Endothelial cell of umbilical vein (primary cell): ENCODE data around the gene PODXL2. TPM values are rescaled to one million over a fixed set of nuclear protein-coding genes. Genes with fewer than 3 reads are reported as not detected.

Source experiments
- BruUV-seq: library from RNA; stranded (reverse); fragments of 400-500 nt; replicated peaks from 2 replicates; lab custom pipeline; 2021; lab: Mats Ljungman, UMichigan
- CTCF ChIA-PET: fragments of 300-600, 350-600 bp; sonication (Branson Sonifier 250); formaldehyde crosslinking; loops from one replicate; lab custom pipeline; 2021; ENCODE audit warnings: antibody characterized with exemption, inconsistent platforms; lab: Charles Lee
- POLR2A ChIA-PET: fragments of 300-600, 350-600 bp; sonication (Branson Sonifier 250); formaldehyde crosslinking; loops from one replicate; lab custom pipeline; 2021; ENCODE audit warnings: antibody characterized with exemption, inconsistent platforms; lab: Charles Lee
- DNase-seq: peaks from one replicate; pipeline ENCODE4 v3.0.0-alpha.2; 2011; ENCODE audit warnings: low read depth, low spot score
- FAIRE-seq: peaks from 2 replicates; lab custom pipeline; 2011; peaks lifted over from hg19 to GRCh38; lab: Jason Lieb, UNC
- H2AFZ ChIP-seq: 2 replicates; pipeline ENCODE4 v1.6.0; 2012; ENCODE audit warnings: low read depth, low read length, control low read depth, inconsistent platforms
- H3K27ac ChIP-seq: 2 replicates; pipeline ENCODE4 v1.5.1; 2011; ENCODE audit warnings: low read depth, mild to moderate bottlenecking, control low read depth, low read length, moderate library complexity; ENCODE audit not compliant: insufficient read depth
- H3K27me3 ChIP-seq, 2 experiments: 2 replicates each; pipeline versions ENCODE4 v1.6.0 to v1.6.1; 2011; ENCODE audit warnings: low read length in 2 of 2, mixed read lengths in 1 of 2; ENCODE audit not compliant: control insufficient read depth in 2 of 2, insufficient read depth in 2 of 2
- H3K36me3 ChIP-seq, 2 experiments: 2 replicates in 1 of 2; 3 replicates in 1 of 2; pipeline ENCODE4 v1.5.1; 2011; ENCODE audit warnings: low read length in 2 of 2, mild to moderate bottlenecking in 1 of 2, moderate library complexity in 1 of 2; ENCODE audit not compliant: control insufficient read depth in 2 of 2, insufficient read depth in 2 of 2; ENCODE audit errors: extremely low read depth in 1 of 2
- H3K4me1 ChIP-seq: 3 replicates; pipeline ENCODE4 v1.5.1; 2011; ENCODE audit warnings: mild to moderate bottlenecking, low read length; ENCODE audit not compliant: control insufficient read depth, insufficient read depth; ENCODE audit errors: extremely low read depth
- H3K4me2 ChIP-seq: 2 replicates; pipeline ENCODE4 v1.6.1; 2011; ENCODE audit warnings: low read length, control low read depth, mixed read lengths; ENCODE audit not compliant: insufficient read depth
- H3K4me3 ChIP-seq, 3 experiments: fragments of 200-600 bp in 1 of 3; sonication (generic), shearing (Covaris generic) in 1 of 3; replicated peaks in 1 of 3; 2 replicates each; pipeline ENCODE4 v1.5.1; 2011 to 2016; ENCODE audit warnings: control low read depth in 3 of 3, low read length in 3 of 3, mild to moderate bottlenecking in 2 of 3, inconsistent platforms in 1 of 3, low read depth in 1 of 3, moderate library complexity in 1 of 3; ENCODE audit not compliant: insufficient read depth in 1 of 3
- H3K79me2 ChIP-seq: 2 replicates; pipeline ENCODE4 v1.6.0; 2012; ENCODE audit warnings: low read length, inconsistent platforms; ENCODE audit not compliant: control insufficient read depth, insufficient read depth
- H3K9ac ChIP-seq: replicated peaks from 2 replicates; pipeline ENCODE3; 2011; ENCODE audit warnings: low read length, control low read depth; ENCODE audit not compliant: insufficient read depth; ENCODE audit errors: extremely low read depth
- H3K9me1 ChIP-seq: replicated peaks from 3 replicates; pipeline ENCODE4 v1.6.0; 2011; ENCODE audit warnings: mild to moderate bottlenecking, low read length; ENCODE audit not compliant: control insufficient read depth, insufficient read depth; ENCODE audit errors: extremely low read depth
- H3K9me3 ChIP-seq: replicated peaks from 2 replicates; pipeline ENCODE4 v1.5.1; 2012; ENCODE audit warnings: low read length, inconsistent platforms; ENCODE audit not compliant: control insufficient read depth, insufficient read depth
- H4K20me1 ChIP-seq: replicated peaks from 2 replicates; pipeline ENCODE3; 2011; ENCODE audit warnings: mild to moderate bottlenecking, low read length; ENCODE audit not compliant: control insufficient read depth, insufficient read depth; ENCODE audit errors: extremely low read depth
- FOS ChIP-seq: IDR thresholded peaks from 2 replicates; pipeline ENCODE4 v1.6.1; 2011; ENCODE audit warnings: mild to moderate bottlenecking, low read length, moderate library complexity, borderline replicate concordance; ENCODE audit not compliant: insufficient read depth
- MYC ChIP-seq: IDR thresholded peaks from one replicate; pipeline ENCODE4 v1.6.1; 2011; ENCODE audit warnings: mild to moderate bottlenecking, low read depth, low read length
- POLR2A ChIP-seq: IDR thresholded peaks from 2 replicates; pipeline ENCODE4 v1.6.1; 2012; ENCODE audit warnings: low read depth, mild to moderate bottlenecking, control low read depth, low read length
- POLR2AphosphoS5 ChIP-seq: IDR thresholded peaks from 2 replicates; pipeline ENCODE4 v1.6.1; 2012; ENCODE audit warnings: low read depth, mild to moderate bottlenecking, control low read depth, low read length, moderate library complexity; ENCODE audit not compliant: insufficient read depth
- dilution Hi-C: fragments of 300-500 bp; cut with MboI; formaldehyde crosslinking; loops from one replicate; pipeline ENCODE4 v1.15.0; 2019; ENCODE audit warnings: low sequenced_read_pairs; ENCODE audit not compliant: extremely low pct_ligation_motif_present
- intact Hi-C: fragments of 100-400 bp; cut with micrococcal nuclease; formaldehyde crosslinking; loops from one replicate; pipeline ENCODE4 v1.10.0; 2022
- polyA plus RNA-seq, 4 experiments: library from polyadenylated mRNA; depleted of rRNA in 3 of 4; stranded (reverse) in 3 of 4; unstranded in 1 of 4; fragments of >200 nt; gene quantifications; 2 replicates each; pipeline versions ENCODE4 v1.2.1 to v1.2.3, GENCODE V29; 2011 to 2012; ENCODE audit warnings: missing spikeins in 1 of 4
- total RNA-seq: library from RNA; stranded (reverse); gene quantifications from 2 replicates; pipeline ENCODE4 v1.2.3, GENCODE V29; 2021
- TF ChIP-seq, protein P1 (sequence below), 2 donors: IDR thresholded peaks; 1 replicate in 1 of 2; 2 replicates in 1 of 2; pipeline ENCODE4 v1.5.1; 2011; ENCODE audit warnings: low read length in 2 of 2, mild to moderate bottlenecking in 2 of 2, moderate library complexity in 2 of 2, control low read depth in 1 of 2, inconsistent platforms in 1 of 2, low read depth in 1 of 2; ENCODE audit not compliant: insufficient read depth in 1 of 2; ENCODE audit errors: extremely low read depth in 1 of 2

The PODXL2 gene
- total and polyA plus RNA-seq, 2 donors (not counting 3 experiments of a cell fraction or from before 2014, with no cell fraction given): 5.5 to 6.5 TPM

- H3K9ac ChIP-seq: peak within 1 kb of the TSS; percentile 88
- CTCF ChIA-PET: interaction anchor here (0.6 to 9.2 kb wide), 3 partner anchors 15 to 100 kb away, joined by 3 to 108 read pairs (median 4); no protein-coding TSS in a partner anchor
- peak within 1 kb of the TSS; percentile 70 for H3K4me2 ChIP-seq
- H3K9me1 ChIP-seq: no peaks in the 10 kb centered on the region
- DNase-seq: peak; percentile 96
- H3K36me3 ChIP-seq: no peaks in the 10 kb centered on the region
- no peaks in the 10 kb centered on the region for H3K27me3 ChIP-seq
- no peaks in the 10 kb centered on the region for H3K9me3 ChIP-seq
- H2AFZ ChIP-seq: peak within 1 kb of the TSS; percentile 86
- no peaks in the 10 kb centered on the region for H4K20me1 ChIP-seq
- POLR2A ChIA-PET: interaction anchor here (0.7 kb wide), 1 partner anchor 1595 kb away, joined by 3 read pairs; no protein-coding TSS in a partner anchor
- H3K4me1 ChIP-seq: peaks cover 15% of the 10 kb centered on the region
- dilution Hi-C loops: no loop called here
- BruUV-seq: TSS peak; percentile 45
- H3K27ac ChIP-seq: peak within 1 kb of the TSS; percentile 66
- FAIRE-seq: peak; percentile 98
- H3K79me2 ChIP-seq: peaks cover 34% of the 10 kb centered on the region
- peak within 1 kb of the TSS; percentile 73 to 80 (median 78) for H3K4me3 ChIP-seq
- intact Hi-C loops: loop anchor here (1.0 to 5.0 kb wide), 4 partner anchors 7 to 461 kb away; partner anchors contain the start of genes MCM2, MGLL and SEC61A1
- peak; percentile 51 for TF ChIP-seq POLR2AphosphoS5
- peak; percentile 23 for TF ChIP-seq POLR2A
- no peak for TF ChIP-seq FOS
- no peak for TF ChIP-seq MYC
Observed at GRCh38 chr3:127590593-127591465, 38.2 kb upstream of the PODXL2 start, which contains the start of gene TPRA1. Gene TPRA1 (minus strand): TSS chr3:127590733. CDS start chr3:127580146, 10,587 bp downstream.

DNA sequence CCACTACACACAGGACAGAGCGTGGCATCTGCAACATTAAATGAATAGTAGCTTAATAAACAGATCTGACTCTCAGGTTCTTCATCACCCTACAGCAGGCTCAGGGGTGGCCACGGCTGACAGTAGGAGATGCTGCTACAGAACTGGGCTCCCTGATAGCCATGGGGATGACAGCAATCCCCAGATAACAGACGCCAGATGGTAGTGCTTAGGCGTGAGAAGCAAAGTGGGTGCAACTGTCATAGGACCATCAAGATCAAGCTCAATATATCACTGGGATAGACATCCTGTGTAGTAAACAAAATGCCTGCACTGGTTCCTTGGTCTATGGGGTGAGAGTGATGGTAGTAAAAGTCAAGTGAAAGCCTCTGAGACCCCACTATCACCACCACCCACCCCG, 35.8 kb upstream of the PODXL2 start:
- TF ChIP-seq POLR2AphosphoS5: no peak
- TF ChIP-seq, protein P1, sequence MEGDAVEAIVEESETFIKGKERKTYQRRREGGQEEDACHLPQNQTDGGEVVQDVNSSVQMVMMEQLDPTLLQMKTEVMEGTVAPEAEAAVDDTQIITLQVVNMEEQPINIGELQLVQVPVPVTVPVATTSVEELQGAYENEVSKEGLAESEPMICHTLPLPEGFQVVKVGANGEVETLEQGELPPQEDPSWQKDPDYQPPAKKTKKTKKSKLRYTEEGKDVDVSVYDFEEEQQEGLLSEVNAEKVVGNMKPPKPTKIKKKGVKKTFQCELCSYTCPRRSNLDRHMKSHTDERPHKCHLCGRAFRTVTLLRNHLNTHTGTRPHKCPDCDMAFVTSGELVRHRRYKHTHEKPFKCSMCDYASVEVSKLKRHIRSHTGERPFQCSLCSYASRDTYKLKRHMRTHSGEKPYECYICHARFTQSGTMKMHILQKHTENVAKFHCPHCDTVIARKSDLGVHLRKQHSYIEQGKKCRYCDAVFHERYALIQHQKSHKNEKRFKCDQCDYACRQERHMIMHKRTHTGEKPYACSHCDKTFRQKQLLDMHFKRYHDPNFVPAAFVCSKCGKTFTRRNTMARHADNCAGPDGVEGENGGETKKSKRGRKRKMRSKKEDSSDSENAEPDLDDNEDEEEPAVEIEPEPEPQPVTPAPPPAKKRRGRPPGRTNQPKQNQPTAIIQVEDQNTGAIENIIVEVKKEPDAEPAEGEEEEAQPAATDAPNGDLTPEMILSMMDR (IDR thresholded peaks at IDR 0.05; ENCODE audit: extremely low read depth in 1 of 2, insufficient read depth in 1 of 2, low read depth in 1 of 2, low read length in 2 of 2): no peak
- intact Hi-C loops: loop anchor here (5.0 kb wide), 1 partner anchor 459 kb away; the partner anchor contains the start of gene SEC61A1
- no peak overlapping the region for H2AFZ ChIP-seq
- H3K4me3 ChIP-seq: no peak overlapping the region
- dilution Hi-C loops: no loop called here
- H3K4me2 ChIP-seq: no peak overlapping the region
- FAIRE-seq: no peak
- no peaks in the 10 kb centered on the region for H3K36me3 ChIP-seq
- no peaks in the 10 kb centered on the region for H3K9me3 ChIP-seq
- no peaks in the 10 kb centered on the region for H3K27me3 ChIP-seq
- no TSS peak for BruUV-seq
- H4K20me1 ChIP-seq: no peaks in the 10 kb centered on the region
- ChIA-PET CTCF (interaction anchor here (0.8 kb wide), 1 partner anchor 18 kb away, joined by 5 read pairs; no protein-coding TSS in a partner anchor), POLR2A (no interaction called here)
- H3K4me1 ChIP-seq: peaks cover 15% of the 10 kb centered on the region
- no peak overlapping the region for H3K9ac ChIP-seq
- no peaks in the 10 kb centered on the region for H3K9me1 ChIP-seq
- no peak overlapping the region for H3K27ac ChIP-seq
- H3K79me2 ChIP-seq: peaks cover 18% of the 10 kb centered on the region
- DNase-seq: no peak
